GM21825 (cell line): ENCODE results near the gene ADGRG4.

Experiments used
- ATAC-seq: cut with Tn5 transposase; IDR thresholded peaks from one replicate; pipeline ENCODE4 v1.9.1; 2021; ENCODE audit warnings: mild to moderate bottlenecking, moderate library complexity; ENCODE audit not compliant: unreplicated experiment

The ADGRG4 gene

DNA sequence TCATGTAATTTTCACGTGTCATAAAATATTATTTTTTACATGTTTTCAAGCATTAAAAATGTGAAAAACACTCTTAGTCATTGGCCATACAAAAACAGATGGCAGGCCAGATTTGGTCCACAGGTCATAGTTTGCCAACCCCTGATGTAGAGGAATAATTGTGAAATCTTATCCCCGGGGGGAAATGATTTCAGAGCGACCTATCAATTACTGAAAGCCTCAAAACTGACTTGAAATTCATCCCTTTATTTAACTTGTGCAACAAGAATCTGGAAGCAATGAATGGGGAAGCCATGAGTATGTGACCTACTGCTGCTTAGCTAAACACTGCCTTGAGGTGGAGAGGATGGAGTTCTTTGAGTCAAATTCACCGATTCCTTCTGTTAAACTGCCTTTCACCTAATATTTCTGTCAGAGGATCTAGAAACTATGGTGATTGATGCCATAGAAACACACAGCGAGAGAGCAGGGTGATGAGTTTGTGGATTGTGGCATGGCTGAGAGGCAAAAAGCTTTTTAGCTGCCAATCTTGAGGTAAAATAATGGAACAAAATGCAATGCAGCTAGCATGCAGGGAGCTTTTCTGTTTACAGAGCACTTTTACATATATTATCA, 156.6 kb downstream of the ADGRG4 start:
- no peak for ATAC-seq

DNA sequence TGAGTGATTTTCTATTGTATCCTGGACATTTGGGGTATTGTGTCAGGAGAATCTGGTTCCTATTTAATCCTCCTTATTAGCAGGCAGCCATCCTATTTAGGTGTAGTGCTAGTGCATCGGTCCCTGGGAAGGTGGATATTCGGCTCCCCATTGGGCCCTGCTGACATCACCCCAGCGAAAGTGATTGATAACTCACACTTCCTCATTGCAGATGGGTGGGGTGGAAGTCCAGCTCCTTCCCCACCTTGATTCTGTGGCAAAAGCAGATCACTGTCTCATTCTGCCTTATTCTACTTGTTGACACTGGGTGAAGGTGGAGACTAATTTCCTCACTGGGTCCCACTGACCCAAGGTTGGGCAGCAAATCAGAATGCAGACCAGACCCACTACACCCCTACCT, 163.8 kb downstream of the ADGRG4 start:
- ATAC-seq = no peak
